NT2/D1 (cell line): ENCODE data around the gene SYNE4.

Source experiments
- YY1 ChIP-seq: IDR thresholded peaks from 2 replicates; pipeline ENCODE4 v1.6.1; 2011; ENCODE audit not compliant: insufficient read length, insufficient read depth
- ZNF274 ChIP-seq: IDR thresholded peaks from 2 replicates; pipeline ENCODE4 v1.6.1; 2011; ENCODE audit warnings: mild to moderate bottlenecking, low read depth, low read length

DNA sequence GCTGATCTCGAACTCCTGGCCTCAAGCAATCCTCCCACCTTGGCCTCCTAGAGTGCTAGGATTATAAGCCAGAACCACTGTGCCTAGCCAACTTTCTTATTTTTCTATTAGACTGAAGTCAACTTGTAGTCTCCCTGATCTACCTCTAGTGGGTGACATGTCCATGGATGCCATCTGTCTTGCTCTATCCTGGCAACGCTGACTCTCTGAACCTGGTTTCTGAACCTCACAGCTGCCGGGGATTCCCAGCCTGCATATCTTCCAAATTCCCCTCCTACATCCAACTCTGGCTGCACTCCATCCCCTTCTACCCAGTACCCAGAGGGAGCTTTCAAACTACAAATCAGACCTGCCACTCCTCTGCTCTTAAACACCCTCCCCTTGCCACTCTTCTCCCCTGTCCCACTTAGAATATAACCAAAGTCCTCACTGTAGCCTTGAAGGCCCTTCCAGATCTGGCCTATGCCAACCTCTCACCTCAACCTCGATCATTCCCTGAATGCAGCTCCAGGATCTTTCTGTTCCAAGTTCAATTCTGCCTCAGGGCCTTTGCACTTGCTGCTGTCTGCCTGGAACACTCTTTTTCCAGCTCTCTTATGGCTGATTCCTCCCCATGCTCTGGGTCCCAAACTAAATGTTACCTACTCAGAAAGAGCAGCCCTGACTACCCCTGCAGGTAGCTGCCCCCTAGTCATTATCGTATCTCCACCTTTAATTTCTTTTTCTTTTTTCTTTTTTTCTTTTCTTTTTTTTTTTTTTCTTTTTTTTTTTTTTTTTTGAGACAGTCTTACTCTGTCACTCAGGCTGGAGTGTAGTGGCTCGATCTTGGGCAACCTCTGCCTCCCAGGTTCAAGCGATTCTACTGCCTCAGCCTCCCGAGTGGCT, 21.9 kb upstream of the SYNE4 start:
- TF ChIP-seq ZNF274 (no peak), YY1 (no peak)
